CD14-positive monocyte (primary cell): Measurements from ENCODE around the gene B4GALT1. TPM values are rescaled to one million over a fixed set of nuclear protein-coding genes. Genes with fewer than 3 reads are reported as not detected.

Source experiments
- DNase-seq, 3 donors: peaks; one replicate each; pipeline ENCODE4 v3.0.0-alpha.2; 2011 to 2022
- H2AFZ ChIP-seq: 2 replicates; pipeline ENCODE4 v1.6.0; 2012; ENCODE audit warnings: mild to moderate bottlenecking, low read depth, low read length, inconsistent platforms; ENCODE audit not compliant: insufficient read depth, poor library complexity, severe bottlenecking
- H3K27ac ChIP-seq, 2 donors: 1 replicate in 1 of 2; 2 replicates in 1 of 2; pipeline ENCODE4 v1.5.1; 2012 to 2013; ENCODE audit warnings: low read length in 2 of 2, control low read depth in 1 of 2, inconsistent platforms in 1 of 2, low read depth in 1 of 2, mild to moderate bottlenecking in 1 of 2
- H3K27me3 ChIP-seq, 2 donors: one replicate each; pipeline versions ENCODE4 v1.6.0 to v1.6.1; 2011 to 2013; ENCODE audit warnings: low read length in 2 of 2; ENCODE audit not compliant: control insufficient read depth in 2 of 2, insufficient read depth in 2 of 2
- H3K36me3 ChIP-seq, 2 donors: replicated peaks in 1 of 2; 1 replicate in 1 of 2; 2 replicates in 1 of 2; pipeline versions ENCODE4 v1.5.1 to v1.6.1; 2012 to 2013; ENCODE audit warnings: low read length in 2 of 2, control low read depth in 1 of 2, inconsistent platforms in 1 of 2, mild to moderate bottlenecking in 1 of 2; ENCODE audit not compliant: insufficient read depth in 2 of 2, control insufficient read depth in 1 of 2
- H3K4me1 ChIP-seq, 2 donors: 1 replicate in 1 of 2; 2 replicates in 1 of 2; pipeline versions ENCODE4 v1.5.1 to v1.6.1; 2012 to 2013; ENCODE audit warnings: low read length in 2 of 2, control low read depth in 1 of 2, inconsistent platforms in 1 of 2, mild to moderate bottlenecking in 1 of 2, moderate library complexity in 1 of 2; ENCODE audit not compliant: insufficient read depth in 2 of 2, control insufficient read depth in 1 of 2
- H3K4me2 ChIP-seq: replicated peaks from 2 replicates; pipeline ENCODE3; 2012; ENCODE audit warnings: low read length, moderate library complexity, mild to moderate bottlenecking; ENCODE audit not compliant: poor library complexity, severe bottlenecking; ENCODE audit errors: extremely low read depth
- H3K4me3 ChIP-seq, 3 experiments: fragments of 200-600 bp in 1 of 3; sonication (generic) in 1 of 3; replicated peaks in 1 of 3; 1 replicate in 2 of 3; 2 replicates in 1 of 3; pipeline ENCODE4 v1.5.1; 2011 to 2013; ENCODE audit warnings: low read length in 3 of 3, mild to moderate bottlenecking in 3 of 3, control low read depth in 2 of 3, low read depth in 2 of 3, inconsistent platforms in 1 of 3, moderate library complexity in 1 of 3
- H3K79me2 ChIP-seq: 2 replicates; pipeline ENCODE4 v1.6.0; 2012; ENCODE audit warnings: mild to moderate bottlenecking, control low read depth, inconsistent platforms, low read length, moderate library complexity; ENCODE audit not compliant: insufficient read depth
- H3K9ac ChIP-seq: 2 replicates; pipeline ENCODE4 v1.6.0; 2017; ENCODE audit warnings: low read length, mild to moderate bottlenecking; ENCODE audit not compliant: insufficient read depth, poor library complexity, severe bottlenecking
- H3K9me3 ChIP-seq, 2 donors: replicated peaks in 1 of 2; 1 replicate in 1 of 2; 2 replicates in 1 of 2; pipeline versions ENCODE4 v1.5.1 to v1.6.1; 2012 to 2013; ENCODE audit warnings: low read length in 2 of 2, control low read depth in 1 of 2; ENCODE audit not compliant: control insufficient read depth in 1 of 2, insufficient read depth in 1 of 2
- H4K20me1 ChIP-seq: 2 replicates; pipeline ENCODE4 v1.6.0; 2012; ENCODE audit warnings: mild to moderate bottlenecking, low read length, control low read depth, moderate library complexity; ENCODE audit not compliant: insufficient read depth
- H3K27ac Mint-ChIP-seq, 7 donors: one replicate each; pipeline ENCODE4 v1.8.0; 2020; ENCODE audit warnings: mild to moderate bottlenecking in 7 of 7, mixed read lengths in 7 of 7, moderate library complexity in 6 of 7, inconsistent platforms in 2 of 7
- H3K27me3 Mint-ChIP-seq, 3 donors: one replicate each; pipeline ENCODE4 v1.8.0; 2021 to 2022; ENCODE audit warnings: low read depth in 3 of 3, mild to moderate bottlenecking in 3 of 3, mixed read lengths in 3 of 3, moderate library complexity in 3 of 3, inconsistent platforms in 1 of 3
- H3K36me3 Mint-ChIP-seq, 2 donors: one replicate each; pipeline ENCODE4 v1.8.0; 2020; ENCODE audit warnings: mixed read lengths in 2 of 2, inconsistent platforms in 1 of 2, mild to moderate bottlenecking in 1 of 2
- H3K4me1 Mint-ChIP-seq: one replicate; pipeline ENCODE4 v1.8.0; 2020; ENCODE audit warnings: mild to moderate bottlenecking, mixed read lengths
- H3K4me3 Mint-ChIP-seq, 2 donors: one replicate each; pipeline ENCODE4 v1.8.0; 2020; ENCODE audit warnings: mild to moderate bottlenecking in 2 of 2, mixed read lengths in 2 of 2, moderate library complexity in 1 of 2
- H3K9me3 Mint-ChIP-seq, 7 donors: one replicate each; pipeline ENCODE4 v1.8.0; 2020 to 2022; ENCODE audit warnings: mixed read lengths in 7 of 7, mild to moderate bottlenecking in 6 of 7, moderate library complexity in 6 of 7, inconsistent platforms in 2 of 7
- WGBS: methylation state at CpG from one replicate; pipeline ENCODE4 v1.1.5; 2013; ENCODE audit warnings: missing lambda C conversion rate; ENCODE audit not compliant: insufficient coverage; 5-methylcytosine and 5-hydroxymethylcytosine counted together
- intact Hi-C, 2 donors: fragments of 100-400 bp; cut with micrococcal nuclease; formaldehyde crosslinking; loops; one replicate each; pipeline versions ENCODE4 v1.15.0 to v1.15.1; 2023
- polyA plus RNA-seq, 3 donors: library from polyadenylated mRNA; depleted of rRNA in 1 of 3; unstranded in 2 of 3; stranded (reverse) in 1 of 3; fragments of 300-500 nt in 2 of 3; fragments of >200 nt in 1 of 3; fragmentation: Illumina TruSeq in 2 of 3; gene quantifications; 1 replicate in 2 of 3; 2 replicates in 1 of 3; pipeline ENCODE4 v1.2.3, GENCODE V29; 2012 to 2021
- TF ChIP-seq, protein P1 (sequence below): fragments of 200-600 bp; IDR thresholded peaks from one replicate; pipeline ENCODE4 v1.8.0; 2022; ENCODE audit warnings: antibody characterized with exemption, mild to moderate bottlenecking

The B4GALT1 gene
- polyA plus RNA-seq, 3 donors = 27.6 to 53.7 (median 38.6) TPM

DNA sequence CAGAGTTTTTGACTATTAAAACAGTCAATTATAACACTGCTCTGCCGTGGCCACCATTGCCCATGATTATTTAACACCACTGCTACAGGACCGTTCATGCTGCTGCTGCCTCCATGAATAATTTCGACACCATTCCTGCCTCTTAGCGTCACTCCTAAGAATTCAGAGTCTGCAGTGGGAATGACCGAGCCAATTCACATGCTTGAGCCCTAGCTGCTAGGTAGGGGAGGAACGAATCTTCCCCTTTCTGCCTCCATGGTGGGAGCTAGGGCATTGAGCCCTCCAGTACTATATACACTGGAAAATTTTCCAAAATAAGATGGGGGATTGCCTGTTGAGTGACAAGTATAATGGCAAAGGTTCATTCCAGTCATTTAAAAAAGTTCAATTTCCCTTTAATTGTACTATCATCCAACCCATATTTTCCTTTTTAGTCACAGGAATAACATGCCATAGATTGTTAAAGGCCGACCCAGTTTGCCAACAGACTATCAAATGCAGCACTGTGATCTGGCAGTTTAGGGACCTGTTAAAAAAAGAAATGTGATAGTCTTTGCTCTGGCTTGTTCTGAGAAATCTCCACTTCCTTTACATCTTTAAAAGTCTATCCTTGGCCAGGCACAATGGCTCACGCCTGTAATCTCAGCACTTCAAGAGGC is 13.5 kb upstream of the B4GALT1 start:
- H3K9me3 ChIP-seq = no peaks in the 10 kb centered on the region
- H3K27ac ChIP-seq = no peak overlapping the region
- H3K36me3 Mint-ChIP-seq = no peaks in the 10 kb centered on the region
- DNase-seq = no peak
- peaks cover 0 to 3% (median 1%) of the 10 kb centered on the region in 3 donors for H3K27me3 Mint-ChIP-seq
- H3K27ac Mint-ChIP-seq = no peak overlapping the region
- H3K4me3 ChIP-seq = no peak overlapping the region
- H2AFZ ChIP-seq = no peak overlapping the region
- WGBS = 100% methylated on average over 1 of the region's 8 CpGs
- no peak overlapping the region for H3K9ac ChIP-seq
- H3K27me3 ChIP-seq = no peaks in the 10 kb centered on the region
- peaks cover 6% of the 10 kb centered on the region for H3K4me1 Mint-ChIP-seq
- H3K9me3 Mint-ChIP-seq = peaks cover 0 to 4% (median 0%) of the 10 kb centered on the region in 7 donors
- intact Hi-C loops = no loop called here
- H3K36me3 ChIP-seq = no peaks in the 10 kb centered on the region
- no peak overlapping the region for H3K4me3 Mint-ChIP-seq
- H3K79me2 ChIP-seq = no peaks in the 10 kb centered on the region
- TF ChIP-seq, protein P1, sequence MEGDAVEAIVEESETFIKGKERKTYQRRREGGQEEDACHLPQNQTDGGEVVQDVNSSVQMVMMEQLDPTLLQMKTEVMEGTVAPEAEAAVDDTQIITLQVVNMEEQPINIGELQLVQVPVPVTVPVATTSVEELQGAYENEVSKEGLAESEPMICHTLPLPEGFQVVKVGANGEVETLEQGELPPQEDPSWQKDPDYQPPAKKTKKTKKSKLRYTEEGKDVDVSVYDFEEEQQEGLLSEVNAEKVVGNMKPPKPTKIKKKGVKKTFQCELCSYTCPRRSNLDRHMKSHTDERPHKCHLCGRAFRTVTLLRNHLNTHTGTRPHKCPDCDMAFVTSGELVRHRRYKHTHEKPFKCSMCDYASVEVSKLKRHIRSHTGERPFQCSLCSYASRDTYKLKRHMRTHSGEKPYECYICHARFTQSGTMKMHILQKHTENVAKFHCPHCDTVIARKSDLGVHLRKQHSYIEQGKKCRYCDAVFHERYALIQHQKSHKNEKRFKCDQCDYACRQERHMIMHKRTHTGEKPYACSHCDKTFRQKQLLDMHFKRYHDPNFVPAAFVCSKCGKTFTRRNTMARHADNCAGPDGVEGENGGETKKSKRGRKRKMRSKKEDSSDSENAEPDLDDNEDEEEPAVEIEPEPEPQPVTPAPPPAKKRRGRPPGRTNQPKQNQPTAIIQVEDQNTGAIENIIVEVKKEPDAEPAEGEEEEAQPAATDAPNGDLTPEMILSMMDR = no peak
- no peak overlapping the region for H3K4me2 ChIP-seq
- peaks cover 0 to 4% of the 10 kb centered on the region in 2 donors for H3K4me1 ChIP-seq
- no peaks in the 10 kb centered on the region for H4K20me1 ChIP-seq

DNA sequence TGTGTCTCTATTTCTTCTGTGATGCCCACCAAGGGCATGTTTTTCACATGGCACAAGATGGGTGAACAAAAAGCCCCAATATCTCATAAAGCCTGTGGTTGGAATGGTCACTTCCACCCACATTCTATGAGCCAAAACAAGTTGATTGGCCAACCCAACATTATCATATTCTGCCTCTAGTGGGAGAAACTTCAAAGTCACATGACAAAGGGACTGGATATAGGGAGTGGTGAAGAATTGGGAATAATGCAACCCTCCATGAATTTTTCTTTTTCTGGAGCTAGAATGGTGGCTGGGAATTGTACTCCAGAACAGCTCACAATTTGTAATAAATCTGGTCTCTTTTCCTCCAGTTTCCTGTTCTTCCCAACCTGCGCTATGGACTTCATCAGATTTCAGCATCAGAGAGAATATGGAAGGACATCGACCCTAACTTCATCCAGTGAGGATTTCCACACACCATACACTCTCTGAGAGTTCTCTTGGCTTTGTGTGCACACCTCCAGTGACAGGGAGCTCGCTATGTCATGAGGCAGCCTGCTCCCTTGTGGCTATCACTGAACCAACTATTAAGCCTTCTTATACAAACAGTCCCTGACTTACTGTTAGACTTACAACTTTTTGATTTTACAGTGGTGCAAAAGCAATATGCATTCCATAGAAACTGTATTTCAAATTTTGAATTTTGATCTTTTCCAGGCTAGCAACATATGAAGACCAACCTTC is 12.0 kb upstream of the B4GALT1 start:
- TF ChIP-seq, protein P1 = no peak
- intact Hi-C loops = loop anchor here in 1 of 2 donors (10.0 kb wide), 1 partner anchor 46 kb away; no protein-coding TSS in a partner anchor
- H3K27ac Mint-ChIP-seq = no peak overlapping the region

More for the DNA sequence above, 12.0 kb upstream of the B4GALT1 start:
- Histone ChIP-seq H4K20me1 (no peaks in the 10 kb centered on the region), H3K4me2 (no peak overlapping the region), H3K27me3 (no peaks in the 10 kb centered on the region), H3K4me1 (peaks cover 0 to 4% of the 10 kb centered on the region in 2 donors), H2AFZ (no peak overlapping the region), H3K9ac (no peak overlapping the region), H3K9me3 (no peaks in the 10 kb centered on the region), H3K36me3 (no peaks in the 10 kb centered on the region), H3K27ac (no peak overlapping the region), H3K4me3 (no peak overlapping the region), H3K79me2 (no peaks in the 10 kb centered on the region)
- H3K27me3 Mint-ChIP-seq = peaks cover 0 to 2% (median 0%) of the 10 kb centered on the region in 3 donors
- H3K36me3 Mint-ChIP-seq = no peaks in the 10 kb centered on the region
- H3K9me3 Mint-ChIP-seq = peaks cover 0 to 4% (median 0%) of the 10 kb centered on the region in 7 donors
- WGBS = 94% methylated on average over 3 of the region's 3 CpGs
- H3K4me3 Mint-ChIP-seq = no peak overlapping the region
- no peak for DNase-seq
- peaks cover 6% of the 10 kb centered on the region for H3K4me1 Mint-ChIP-seq
